Ascending aorta (tissue), 2 donors: ENCODE results near the gene FMO2. TPM values are rescaled to one million over a fixed set of nuclear protein-coding genes. Genes with fewer than 3 reads are reported as not detected.
A peak's percentile ranks its signal among the peaks of the same experiment; 100 is the strongest.

Experiments used
- DNase-seq, 2 donors: peaks; one replicate each; pipeline ENCODE4 v3.0.0-alpha.2; 2019; ENCODE audit warnings: low spot score in 2 of 2
- H3K27ac ChIP-seq, 2 donors: fragments of 200-600 bp; sonication (generic); one replicate each; pipeline ENCODE4 v1.5.1; 2016 to 2017; ENCODE audit warnings: mild to moderate bottlenecking in 1 of 2
- H3K27me3 ChIP-seq: fragments of 200-600 bp; sonication (generic); one replicate; pipeline ENCODE4 v1.5.1; 2017
- H3K36me3 ChIP-seq, 2 donors: fragments of 200-600 bp; sonication (generic); one replicate each; pipeline ENCODE4 v1.5.1; 2016
- H3K4me1 ChIP-seq, 2 donors: fragments of 200-600 bp; sonication (generic); one replicate each; pipeline ENCODE4 v1.5.1; 2016 to 2017; ENCODE audit warnings: mild to moderate bottlenecking in 1 of 2
- H3K4me3 ChIP-seq, 2 donors: fragments of 200-600 bp; sonication (generic); one replicate each; pipeline ENCODE4 v1.5.1; 2016 to 2017; ENCODE audit warnings: mild to moderate bottlenecking in 1 of 2
- H3K9me3 ChIP-seq, 2 donors: fragments of 200-600 bp; sonication (generic); one replicate each; pipeline ENCODE4 v1.5.1; 2016
- intact Hi-C: fragments of 100-400 bp; cut with DNase I; formaldehyde crosslinking; loops from one replicate; pipeline ENCODE4 v1.15.1; 2023
- total RNA-seq: library from RNA; depleted of rRNA; stranded (reverse); fragments of >200 nt; gene quantifications from one replicate; pipeline ENCODE4 v1.1.0, GENCODE V29; 2016
- TF ChIP-seq, protein P1 (sequence below), 3 experiments: fragments of 200-600 bp in 2 of 3; fragments of 450-650 bp in 1 of 3; sonication (generic) in 2 of 3; IDR thresholded peaks; one replicate each; pipeline ENCODE4 v1.5.1; 2016 to 2019; ENCODE audit warnings: antibody characterized with exemption in 3 of 3, mild to moderate bottlenecking in 1 of 3, moderate library complexity in 1 of 3

FMO2 gene
- total RNA-seq, 1 donor from 2014 or later: 90.3 TPM

DNA sequence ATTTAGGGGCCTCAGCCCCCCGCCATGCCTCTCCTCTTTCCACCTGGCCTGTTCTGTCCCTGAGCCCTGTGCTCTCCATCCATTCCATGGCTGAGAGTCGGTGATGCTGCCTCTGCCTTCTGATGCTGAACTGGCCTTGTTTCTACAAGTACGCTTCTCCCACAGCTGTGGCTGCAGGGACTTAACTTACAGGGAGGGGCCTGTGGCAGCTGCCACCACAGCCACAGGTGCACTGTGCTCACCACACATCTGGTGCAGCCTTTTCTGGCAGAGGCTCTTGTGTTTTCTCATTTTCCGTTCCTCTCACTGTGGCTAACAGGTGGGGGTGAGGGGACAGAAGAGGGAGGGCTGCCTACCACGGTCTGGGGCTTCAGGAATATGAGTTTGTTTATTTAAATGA, 67.4 kb downstream of the FMO2 start:
- H3K9me3 ChIP-seq: no peaks in the 10 kb centered on the region
- no peak overlapping the region for H3K4me3 ChIP-seq
- no peak overlapping the region for H3K27ac ChIP-seq
- TF ChIP-seq, protein P1, sequence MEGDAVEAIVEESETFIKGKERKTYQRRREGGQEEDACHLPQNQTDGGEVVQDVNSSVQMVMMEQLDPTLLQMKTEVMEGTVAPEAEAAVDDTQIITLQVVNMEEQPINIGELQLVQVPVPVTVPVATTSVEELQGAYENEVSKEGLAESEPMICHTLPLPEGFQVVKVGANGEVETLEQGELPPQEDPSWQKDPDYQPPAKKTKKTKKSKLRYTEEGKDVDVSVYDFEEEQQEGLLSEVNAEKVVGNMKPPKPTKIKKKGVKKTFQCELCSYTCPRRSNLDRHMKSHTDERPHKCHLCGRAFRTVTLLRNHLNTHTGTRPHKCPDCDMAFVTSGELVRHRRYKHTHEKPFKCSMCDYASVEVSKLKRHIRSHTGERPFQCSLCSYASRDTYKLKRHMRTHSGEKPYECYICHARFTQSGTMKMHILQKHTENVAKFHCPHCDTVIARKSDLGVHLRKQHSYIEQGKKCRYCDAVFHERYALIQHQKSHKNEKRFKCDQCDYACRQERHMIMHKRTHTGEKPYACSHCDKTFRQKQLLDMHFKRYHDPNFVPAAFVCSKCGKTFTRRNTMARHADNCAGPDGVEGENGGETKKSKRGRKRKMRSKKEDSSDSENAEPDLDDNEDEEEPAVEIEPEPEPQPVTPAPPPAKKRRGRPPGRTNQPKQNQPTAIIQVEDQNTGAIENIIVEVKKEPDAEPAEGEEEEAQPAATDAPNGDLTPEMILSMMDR (IDR thresholded peaks at IDR 0.05): no peak
- DNase-seq: no peak
- no peaks in the 10 kb centered on the region for H3K36me3 ChIP-seq
- intact Hi-C loops: no loop called here
- H3K4me1 ChIP-seq: no peaks in the 10 kb centered on the region
- no peaks in the 10 kb centered on the region for H3K27me3 ChIP-seq

DNA sequence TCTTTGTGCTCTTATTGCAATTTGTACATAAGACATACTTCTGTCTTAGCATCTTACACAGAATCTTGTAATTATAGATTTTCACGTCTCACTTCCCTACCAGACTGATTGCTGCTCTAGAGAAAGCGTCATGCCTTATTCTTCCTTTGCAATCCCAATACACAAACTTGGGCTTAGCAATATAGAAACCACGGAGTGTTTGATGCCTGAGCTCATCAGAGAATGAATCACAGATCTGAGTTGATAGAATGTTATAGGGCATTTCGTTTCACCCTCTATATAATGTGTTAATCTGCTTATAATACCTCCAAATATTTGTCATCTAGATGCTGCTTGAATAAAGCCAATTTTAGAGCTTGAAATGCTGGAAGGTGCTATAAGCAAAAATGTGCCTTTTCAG, 69.8 kb downstream of the FMO2 start:
- no peaks in the 10 kb centered on the region for H3K9me3 ChIP-seq
- peaks cover 0 to 2% of the 10 kb centered on the region in 2 donors for H3K4me1 ChIP-seq
- H3K36me3 ChIP-seq: no peaks in the 10 kb centered on the region
- H3K4me3 ChIP-seq: no peak overlapping the region
- TF ChIP-seq, protein P1 (IDR thresholded peaks at IDR 0.05): no peak
- intact Hi-C loops: no loop called here
- H3K27ac ChIP-seq: no peak overlapping the region
- no peak for DNase-seq
- H3K27me3 ChIP-seq: no peaks in the 10 kb centered on the region

DNA sequence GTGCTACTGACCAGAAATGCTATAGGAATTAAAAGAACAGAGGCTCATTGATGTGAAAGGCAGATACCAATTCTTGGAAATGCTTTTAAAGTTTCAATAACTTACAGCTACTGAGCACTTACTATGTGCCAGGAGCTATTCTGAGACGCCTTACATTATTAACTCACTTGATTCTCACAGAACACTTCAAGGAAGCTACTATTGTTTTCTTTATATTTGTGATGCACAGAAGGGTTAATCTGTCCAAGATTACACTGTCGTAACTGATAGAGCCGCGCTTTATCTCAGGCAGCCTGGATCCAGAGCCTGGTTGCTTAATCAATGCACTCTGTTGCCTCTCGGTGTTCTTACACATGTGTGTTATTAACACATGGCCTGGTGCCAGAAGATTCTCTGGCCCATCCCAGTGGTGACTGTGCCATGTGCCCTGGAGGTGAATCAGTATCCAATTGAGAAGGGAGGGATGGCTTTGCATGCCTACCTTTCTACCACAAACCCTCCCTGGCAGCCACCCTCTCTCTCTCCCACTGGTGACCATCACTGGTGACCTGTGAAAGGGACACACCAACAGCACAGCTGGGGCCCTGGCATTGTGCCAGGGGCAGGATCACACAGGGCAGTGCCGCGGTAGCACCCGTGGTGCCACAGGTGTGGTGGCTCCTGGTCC, 72.0 kb downstream of the FMO2 start:
- no peak overlapping the region for H3K4me3 ChIP-seq
- no peaks in the 10 kb centered on the region for H3K27me3 ChIP-seq
- TF ChIP-seq, protein P1 (IDR thresholded peaks at IDR 0.05): no peak
- H3K36me3 ChIP-seq: no peaks in the 10 kb centered on the region
- intact Hi-C loops: no loop called here
- peaks cover 0 to 2% of the 10 kb centered on the region in 2 donors for H3K4me1 ChIP-seq
- peak in 1 of 2 donors; percentile 66 for DNase-seq
- no peak overlapping the region for H3K27ac ChIP-seq
- no peaks in the 10 kb centered on the region for H3K9me3 ChIP-seq

DNA sequence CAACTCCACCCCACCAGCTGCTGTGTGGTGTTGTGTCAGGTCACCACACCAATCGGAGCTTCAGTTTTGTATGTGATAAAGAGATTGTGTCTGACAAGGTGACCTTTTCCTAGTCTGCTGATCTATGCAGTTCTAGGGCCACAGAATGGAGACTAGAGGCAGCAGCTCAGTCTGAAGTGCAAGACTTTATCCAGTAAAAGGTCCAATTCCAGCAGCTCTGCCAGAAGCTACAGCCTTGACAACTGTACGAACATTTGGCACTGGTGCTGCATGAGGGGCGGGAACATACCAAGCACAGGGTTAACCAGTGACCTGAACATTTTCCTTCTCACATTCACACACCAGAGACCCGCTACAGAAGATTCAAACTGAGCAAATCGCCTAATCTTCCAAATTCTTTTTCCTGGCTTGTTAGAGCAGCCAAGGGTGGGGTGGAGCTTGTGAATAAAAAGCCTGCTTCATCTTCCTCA, 72.5 kb downstream of the FMO2 start:
- TF ChIP-seq, protein P1 (IDR thresholded peaks at IDR 0.05): no peak
- Histone ChIP-seq H3K27me3 (no peaks in the 10 kb centered on the region), H3K9me3 (no peaks in the 10 kb centered on the region), H3K36me3 (no peaks in the 10 kb centered on the region), H3K4me1 (peaks cover 0 to 2% of the 10 kb centered on the region in 2 donors), H3K27ac (no peak overlapping the region), H3K4me3 (no peak overlapping the region)
- DNase-seq: no peak
- intact Hi-C loops: no loop called here

DNA sequence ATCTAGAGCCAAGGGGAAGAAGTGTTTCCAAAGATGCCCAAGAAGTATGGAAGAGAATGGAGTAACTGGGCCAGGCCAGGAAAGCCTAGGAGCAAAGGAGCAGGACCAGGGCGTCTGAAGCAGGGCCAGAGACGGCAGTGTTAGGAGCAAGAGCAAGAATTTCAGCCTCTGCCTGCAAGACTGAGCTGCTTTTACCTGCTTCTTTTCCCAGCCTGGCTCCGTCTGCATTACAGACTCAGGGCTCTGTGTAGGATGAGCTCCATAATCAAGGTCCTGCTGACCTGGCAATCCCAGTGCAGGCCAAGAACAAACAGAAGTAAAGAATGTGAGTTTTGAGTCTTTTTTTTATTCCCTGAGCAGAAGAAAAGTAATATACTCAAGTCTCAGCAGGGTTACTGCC, 73.3 kb downstream of the FMO2 start:
- DNase-seq: no peak
- intact Hi-C loops: no loop called here
- no peak overlapping the region for H3K27ac ChIP-seq

More for the DNA sequence above, 73.3 kb downstream of the FMO2 start:
- TF ChIP-seq, protein P1 (IDR thresholded peaks at IDR 0.05): no peak
- Histone ChIP-seq H3K36me3 (no peaks in the 10 kb centered on the region), H3K4me1 (peaks cover 0 to 2% of the 10 kb centered on the region in 2 donors), H3K4me3 (no peak overlapping the region), H3K27me3 (no peaks in the 10 kb centered on the region), H3K9me3 (no peaks in the 10 kb centered on the region)
